KOPT-K1 (cell line): Measurements from ENCODE around the gene SH3GL1.

Experiments
- H3K27ac ChIP-seq: fragments of 200-600 bp; sonication (generic); 2 replicates; pipeline ENCODE4 v1.5.1; 2016; ENCODE audit warnings: antibody characterized with exemption, mild to moderate bottlenecking, low read depth, low read length; ENCODE audit not compliant: poor library complexity, severe bottlenecking
- H3K36me3 ChIP-seq: fragments of 200-600 bp; sonication (generic); 2 replicates; pipeline ENCODE4 v1.5.1; 2017; ENCODE audit warnings: antibody characterized with exemption, mild to moderate bottlenecking, low read length, moderate library complexity; ENCODE audit not compliant: insufficient read depth
- H3K9me3 ChIP-seq: fragments of 200-600 bp; sonication (generic); 2 replicates; pipeline ENCODE4 v1.5.1; 2017; ENCODE audit warnings: antibody characterized with exemption, low read length, mild to moderate bottlenecking; ENCODE audit not compliant: insufficient read depth, poor library complexity, severe bottlenecking

SH3GL1 gene

DNA sequence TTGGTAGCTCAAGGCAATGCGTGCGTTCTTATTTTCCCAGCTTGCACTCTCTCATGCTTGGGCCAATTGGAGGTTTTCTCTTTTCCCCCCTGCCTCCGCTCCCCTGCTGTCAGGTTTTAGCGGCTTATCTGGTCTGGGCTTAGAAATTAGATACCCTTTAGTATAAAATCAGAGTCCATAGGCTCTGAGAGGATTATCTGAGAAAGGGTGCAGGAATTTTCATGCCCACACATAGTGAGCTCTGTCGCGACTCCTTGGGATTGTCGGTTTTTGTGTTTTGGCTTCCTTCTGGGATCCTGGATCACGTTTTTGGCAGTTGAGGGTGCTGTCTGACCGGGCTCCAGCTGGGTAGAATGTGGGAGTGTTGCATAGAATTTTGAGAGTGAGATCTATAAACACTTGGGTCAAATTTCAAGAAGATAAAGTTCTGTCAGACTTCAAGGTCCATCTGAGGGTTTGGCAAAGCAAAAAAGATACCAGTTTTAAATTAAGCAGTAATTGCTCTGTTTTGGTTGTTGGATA is 14.5 kb upstream of the SH3GL1 start:
- peaks cover 100% of the 10 kb centered on the region for H3K36me3 ChIP-seq
- H3K9me3 ChIP-seq = no peaks in the 10 kb centered on the region
- H3K27ac ChIP-seq = no peak overlapping the region

DNA sequence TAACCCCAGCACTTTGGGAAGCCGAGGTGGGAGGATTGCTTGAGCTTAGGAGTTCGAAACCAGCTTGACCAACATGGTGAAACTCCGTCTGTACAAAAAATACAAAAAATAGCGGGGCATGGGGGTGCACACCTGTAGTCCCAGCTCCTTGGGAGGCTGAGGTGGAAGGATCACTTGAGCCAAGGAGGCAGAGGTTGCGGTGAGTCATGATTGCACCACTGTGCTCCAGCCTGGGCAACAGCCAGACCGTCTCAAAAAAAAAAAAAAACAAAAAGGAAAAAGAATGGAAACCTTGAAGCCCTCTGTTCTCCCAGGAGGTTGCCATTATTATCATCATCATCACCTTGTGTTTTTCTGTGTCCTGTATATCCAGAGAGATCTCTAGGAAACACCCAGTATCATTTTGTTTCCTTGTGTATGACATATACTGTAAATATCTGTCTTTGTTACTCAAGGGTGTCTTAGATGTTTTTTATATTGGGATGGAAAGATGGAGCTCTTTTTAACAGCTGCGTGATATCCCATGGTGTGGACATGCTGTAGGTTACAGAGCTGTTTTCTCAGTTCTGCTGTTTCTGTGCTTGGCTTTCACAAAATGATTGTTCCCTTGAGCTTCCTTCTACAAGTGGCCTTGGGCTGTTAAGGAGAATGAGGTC is 13.9 kb upstream of the SH3GL1 start:
- Histone ChIP-seq H3K27ac (no peak overlapping the region), H3K9me3 (no peaks in the 10 kb centered on the region), H3K36me3 (peaks cover 100% of the 10 kb centered on the region)

DNA sequence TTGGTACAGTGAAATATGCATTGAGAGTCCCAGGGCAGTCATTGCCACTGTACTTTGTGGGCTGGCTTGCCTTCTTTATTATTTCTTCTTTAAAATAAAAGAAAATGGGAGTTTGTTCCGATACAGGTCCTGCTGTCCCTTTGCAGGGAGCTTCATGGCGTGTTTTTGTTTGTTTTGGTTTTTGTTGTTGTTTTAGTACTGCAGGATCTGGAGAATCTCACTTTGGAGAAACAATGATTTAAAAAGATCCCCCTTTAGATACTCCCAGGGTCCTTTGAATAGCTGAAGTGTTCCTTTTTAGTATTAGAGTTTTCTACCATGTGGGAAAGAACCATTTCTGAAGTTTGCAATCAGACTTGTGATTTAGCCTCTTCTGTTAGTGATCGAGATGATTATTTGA is 13.2 kb upstream of the SH3GL1 start:
- Histone ChIP-seq H3K9me3 (no peaks in the 10 kb centered on the region), H3K36me3 (peaks cover 100% of the 10 kb centered on the region), H3K27ac (no peak overlapping the region)

DNA sequence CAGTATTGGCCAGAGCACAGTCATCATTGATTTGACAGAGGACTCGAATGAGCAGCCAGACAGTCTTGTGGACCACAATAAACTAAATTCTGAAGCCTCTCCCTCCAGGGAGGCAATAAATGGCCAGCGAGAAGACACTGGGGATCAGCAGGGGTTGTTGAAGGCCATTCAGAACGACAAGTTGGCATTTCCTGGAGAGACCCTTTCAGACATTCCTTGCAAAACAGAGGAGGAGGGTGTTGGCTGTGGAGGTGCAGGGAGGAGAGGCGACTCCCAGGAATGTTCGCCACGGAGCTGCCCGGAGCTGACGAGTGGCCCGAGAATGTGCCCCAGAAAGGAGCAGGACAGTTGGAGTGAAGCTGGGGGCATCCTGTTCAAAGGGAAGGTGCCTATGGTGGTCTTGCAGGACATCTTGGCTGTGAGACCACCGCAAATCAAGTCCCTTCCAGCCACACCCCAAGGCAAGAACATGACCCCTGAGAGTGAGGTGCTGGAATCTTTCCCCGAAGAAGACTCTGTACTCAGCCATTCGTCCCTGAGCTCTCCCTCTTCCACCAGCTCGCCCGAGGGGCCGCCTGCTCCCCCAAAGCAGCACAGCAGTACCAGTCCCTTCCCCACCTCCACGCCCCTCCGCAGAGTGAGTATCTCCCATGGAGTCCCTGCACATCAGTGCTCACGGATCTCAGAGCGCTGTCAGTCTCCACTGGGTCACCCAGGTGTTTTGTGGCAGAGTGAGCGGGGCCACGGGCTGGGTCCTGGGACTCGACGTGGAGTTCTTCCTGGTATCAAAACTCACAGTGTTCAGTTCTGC is 9.0 kb upstream of the SH3GL1 start:
- H3K9me3 ChIP-seq = no peaks in the 10 kb centered on the region
- H3K36me3 ChIP-seq = peaks cover 98% of the 10 kb centered on the region
- no peak overlapping the region for H3K27ac ChIP-seq

DNA sequence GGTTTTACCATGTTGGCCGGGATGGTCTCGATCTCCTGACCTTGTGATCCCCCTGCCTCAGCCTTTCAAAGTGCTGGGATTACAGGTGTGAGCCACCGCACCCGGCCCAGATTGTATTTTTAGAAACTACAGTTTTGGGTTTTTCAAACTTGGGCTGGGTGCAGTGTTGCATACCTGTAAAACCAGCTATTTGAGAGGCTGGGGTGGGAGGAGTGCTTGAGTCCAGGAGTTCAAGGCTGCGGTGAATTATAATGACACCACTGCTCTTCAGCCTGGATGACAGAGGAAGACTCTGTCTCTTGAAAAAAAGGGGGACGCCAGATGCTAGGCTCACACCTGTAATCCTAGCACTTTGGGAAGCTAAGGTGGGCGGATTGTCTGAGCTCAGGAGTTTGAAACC is 6.3 kb upstream of the SH3GL1 start:
- no peaks in the 10 kb centered on the region for H3K9me3 ChIP-seq
- H3K36me3 ChIP-seq = peaks cover 77% of the 10 kb centered on the region
- H3K27ac ChIP-seq = no peak overlapping the region

DNA sequence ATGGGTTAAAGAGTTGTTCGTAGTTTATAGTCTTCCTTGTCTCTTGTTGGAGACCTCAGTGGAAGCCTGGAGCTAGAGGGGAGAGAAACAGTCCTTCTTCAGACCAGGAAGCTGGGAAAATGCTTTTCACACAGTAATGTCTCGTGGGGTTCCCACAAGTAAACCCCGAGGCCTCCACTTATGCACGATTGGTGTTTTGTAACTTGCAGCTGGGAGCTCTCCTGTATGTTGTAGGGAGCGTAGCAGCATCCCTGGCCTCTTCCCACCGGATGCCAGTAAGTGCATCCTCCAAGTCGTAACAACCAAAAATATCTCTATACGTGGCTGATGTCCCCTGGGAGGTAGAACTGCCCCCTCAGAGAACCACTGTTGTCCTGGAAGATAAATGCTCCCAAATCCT is 5.6 kb upstream of the SH3GL1 start:
- no peaks in the 10 kb centered on the region for H3K9me3 ChIP-seq
- H3K27ac ChIP-seq = no peak overlapping the region
- H3K36me3 ChIP-seq = peaks cover 71% of the 10 kb centered on the region

DNA sequence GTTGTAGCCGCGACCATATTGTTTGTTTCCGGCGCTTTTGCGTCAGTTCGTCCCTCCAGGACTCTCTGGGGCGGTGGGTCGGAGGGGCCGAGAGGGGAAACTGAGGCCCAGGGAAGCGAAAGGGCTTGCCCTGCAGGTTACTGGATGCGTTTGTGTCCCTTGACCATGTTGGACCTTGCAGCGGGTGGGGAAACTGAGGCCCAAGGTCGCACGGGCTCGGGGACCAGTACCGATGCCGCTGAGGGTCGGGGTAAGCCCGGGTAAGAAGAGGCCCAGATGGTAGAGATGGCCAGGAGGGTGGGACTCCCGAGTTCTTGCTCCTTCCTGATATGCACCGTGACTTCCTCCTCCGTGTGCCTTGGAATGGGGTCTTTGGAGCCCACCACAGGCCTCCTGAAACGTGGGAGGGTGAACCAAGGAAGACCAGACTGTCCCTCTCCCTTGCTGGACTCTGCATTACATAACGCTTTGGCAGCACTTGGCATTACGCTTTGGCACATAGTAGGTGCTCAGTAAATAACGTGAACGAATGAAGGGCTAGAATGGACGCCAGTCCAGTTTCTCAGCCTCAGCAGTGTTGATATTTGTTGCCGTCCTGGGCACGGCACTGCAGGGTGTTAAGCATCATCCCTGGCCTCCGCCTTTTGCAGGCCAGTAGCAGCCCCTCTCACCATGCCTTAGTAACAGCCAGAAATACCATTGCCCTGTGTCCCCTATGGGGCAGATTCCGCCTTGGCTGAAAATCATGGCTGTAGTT is 2.8 kb upstream of the SH3GL1 start:
- peak overlapping the region; percentile 92 for H3K27ac ChIP-seq
- no peaks in the 10 kb centered on the region for H3K9me3 ChIP-seq
- H3K36me3 ChIP-seq = peaks cover 43% of the 10 kb centered on the region

DNA sequence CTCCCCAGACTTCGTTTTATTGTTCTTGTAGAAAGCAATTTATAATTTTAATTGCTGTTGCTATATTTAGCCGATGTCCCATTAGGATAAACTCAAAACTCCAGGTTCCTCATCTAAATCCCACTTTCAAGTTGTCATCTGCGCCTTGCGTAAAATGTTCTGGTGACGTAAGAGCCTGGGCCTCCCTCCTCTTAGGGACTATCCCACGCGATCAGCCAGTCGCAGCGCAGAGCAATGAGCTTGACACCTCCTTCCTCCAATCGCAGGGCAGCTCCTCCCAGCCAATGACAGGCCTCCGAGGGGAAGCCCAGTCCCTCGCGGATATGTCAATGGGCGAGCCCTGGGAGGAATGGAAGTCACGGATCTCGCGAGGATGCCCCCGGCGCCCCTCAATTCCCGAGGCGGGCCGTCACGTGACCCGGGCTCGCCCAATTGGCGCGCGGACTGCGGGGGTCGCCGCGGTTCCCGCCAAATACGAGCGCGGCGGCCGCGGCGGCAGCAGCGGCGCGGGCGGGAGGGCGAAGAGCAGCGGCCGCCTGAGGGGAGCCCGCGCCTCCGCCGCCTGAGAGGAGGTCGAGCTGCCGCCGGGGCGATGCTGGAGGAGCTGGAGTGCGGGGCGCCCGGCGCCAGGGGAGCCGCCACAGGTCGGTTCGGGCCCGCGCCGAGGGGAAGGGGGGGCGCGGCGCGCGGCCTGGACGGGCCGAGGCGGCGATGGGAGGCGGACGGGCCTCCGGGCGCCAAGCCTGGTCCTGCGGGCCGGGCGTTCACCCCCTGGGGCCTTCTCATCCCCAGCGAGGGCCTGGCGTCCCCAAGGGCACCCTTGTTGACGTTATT is 2.0 kb upstream of the SH3GL1 start, which contains the start of gene CHAF1A:
TSS of gene CHAF1A (plus strand) at position 470 of the 834 bp plus-strand sequence. CDS start at position 593, 123 bp downstream.
- H3K9me3 ChIP-seq = no peaks in the 10 kb centered on the region
- H3K36me3 ChIP-seq = peaks cover 39% of the 10 kb centered on the region
- H3K27ac ChIP-seq = peak within 1 kb of the TSS; percentile 92

DNA sequence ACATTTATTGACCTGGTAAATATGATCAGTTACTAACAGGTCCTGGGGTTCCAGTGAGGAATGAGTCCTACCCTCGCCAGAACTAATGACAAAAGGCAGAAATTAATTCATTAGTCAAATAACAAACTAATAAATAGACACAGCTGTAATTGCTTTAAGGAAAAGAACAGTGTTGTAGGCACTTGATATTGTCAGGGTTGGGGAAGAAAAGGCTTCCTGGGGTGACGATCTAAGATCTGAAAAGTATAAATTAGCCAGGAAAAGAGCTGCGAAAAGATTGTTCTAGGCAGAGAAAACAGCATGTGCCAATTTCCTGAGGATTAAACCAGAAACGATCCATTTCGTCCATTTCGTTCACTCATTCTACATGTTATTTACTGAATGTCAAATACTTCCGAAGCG is 1.4 kb upstream of the SH3GL1 start:
- peaks cover 39% of the 10 kb centered on the region for H3K36me3 ChIP-seq
- peak overlapping the region; percentile 45 for H3K27ac ChIP-seq
- H3K9me3 ChIP-seq = no peaks in the 10 kb centered on the region

DNA sequence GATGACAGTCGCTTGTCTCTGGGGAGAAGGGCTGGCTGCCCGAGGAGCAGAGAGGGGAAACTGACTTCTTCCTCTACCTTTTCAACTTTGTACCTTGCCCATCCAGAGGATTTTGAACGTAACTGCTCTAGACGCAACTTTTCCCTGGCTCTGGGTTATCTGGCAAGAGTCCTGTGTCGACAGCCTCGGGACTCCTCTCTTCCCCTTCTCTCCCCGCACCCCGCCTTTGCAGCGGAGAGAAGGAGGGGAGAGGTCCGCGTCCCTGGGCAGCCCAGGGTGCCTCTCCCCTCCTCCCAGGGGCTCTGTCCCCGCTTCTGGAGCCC is 574 bp downstream of the SH3GL1 start:
- Histone ChIP-seq H3K9me3 (no peaks in the 10 kb centered on the region), H3K27ac (peak overlapping the region; percentile 89)

DNA sequence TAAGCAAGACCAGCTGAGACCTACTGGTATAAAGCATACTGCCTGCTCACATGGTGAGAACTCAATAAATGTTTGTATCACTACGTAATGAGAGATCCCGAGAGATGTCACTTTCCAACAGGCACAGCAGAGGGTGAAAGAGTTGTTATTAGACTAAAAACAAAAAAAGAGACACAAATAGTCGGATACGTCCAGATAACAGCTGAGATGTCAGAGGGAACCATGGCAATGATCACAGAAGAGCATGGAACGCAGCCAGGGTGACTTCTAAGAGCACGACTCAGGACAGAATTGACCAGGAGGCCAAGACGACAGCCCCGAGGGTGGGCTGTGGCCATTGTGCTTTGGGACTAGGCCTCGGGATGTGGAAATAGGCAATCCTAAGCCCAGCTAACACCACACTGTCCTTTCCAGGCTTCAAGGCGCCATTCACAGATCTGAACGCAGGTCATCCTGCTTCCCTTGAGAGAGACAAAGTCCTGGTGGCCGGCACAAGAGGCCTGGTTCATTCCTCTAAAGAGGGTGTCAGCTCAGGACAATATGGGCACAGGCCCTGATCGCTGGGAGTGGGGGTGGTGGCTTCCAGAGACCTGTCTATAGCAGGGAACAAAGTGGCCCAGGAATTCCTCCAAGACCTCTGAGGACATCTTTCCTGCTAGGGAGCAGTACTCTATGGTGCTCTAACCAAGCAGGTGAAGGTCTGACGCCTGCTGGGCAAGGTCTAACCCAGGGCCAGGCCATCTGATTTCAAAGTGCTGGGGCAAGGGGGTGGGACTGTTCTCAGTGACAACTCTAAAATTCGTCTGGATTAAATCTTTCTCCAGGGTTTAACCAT is 3.2 kb downstream of the SH3GL1 start:
- no peak overlapping the region for H3K27ac ChIP-seq
- no peaks in the 10 kb centered on the region for H3K9me3 ChIP-seq
- peaks cover 38% of the 10 kb centered on the region for H3K36me3 ChIP-seq

More for the DNA sequence above, 574 bp downstream of the SH3GL1 start:
- peaks cover 38% of the 10 kb centered on the region for H3K36me3 ChIP-seq

DNA sequence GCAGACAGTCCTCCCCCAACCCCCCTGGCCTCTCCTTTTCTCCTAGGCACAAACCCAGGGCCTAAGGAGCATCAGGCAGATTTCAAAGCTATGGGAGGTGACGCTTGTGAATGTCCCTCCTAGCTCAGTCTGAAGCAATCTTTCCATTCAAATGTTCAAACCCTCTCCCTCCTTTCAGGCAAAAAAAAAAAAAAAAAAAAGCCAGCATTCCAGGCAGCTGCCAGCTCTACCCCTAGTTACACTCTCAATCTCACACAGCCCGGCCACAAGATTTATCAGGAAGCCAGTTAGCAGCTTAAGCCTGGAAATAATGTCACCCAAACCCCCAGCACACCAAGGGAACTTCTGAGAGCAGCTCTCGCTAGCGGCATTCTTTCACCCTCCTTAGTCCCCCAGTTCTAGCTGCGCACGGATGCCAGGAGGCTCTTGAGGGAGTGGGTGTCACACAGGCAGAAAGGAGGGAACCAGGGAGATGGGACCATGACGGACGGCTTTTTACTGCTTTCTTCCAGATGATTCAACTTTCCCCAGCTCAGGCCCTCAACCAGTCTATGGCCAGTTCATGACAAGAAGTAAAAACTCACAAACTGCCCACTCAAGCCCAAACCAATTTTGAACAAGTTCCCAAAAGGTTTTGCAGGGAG is 6.3 kb downstream of the SH3GL1 start:
- Histone ChIP-seq H3K9me3 (no peaks in the 10 kb centered on the region), H3K36me3 (peaks cover 49% of the 10 kb centered on the region), H3K27ac (no peak overlapping the region)

DNA sequence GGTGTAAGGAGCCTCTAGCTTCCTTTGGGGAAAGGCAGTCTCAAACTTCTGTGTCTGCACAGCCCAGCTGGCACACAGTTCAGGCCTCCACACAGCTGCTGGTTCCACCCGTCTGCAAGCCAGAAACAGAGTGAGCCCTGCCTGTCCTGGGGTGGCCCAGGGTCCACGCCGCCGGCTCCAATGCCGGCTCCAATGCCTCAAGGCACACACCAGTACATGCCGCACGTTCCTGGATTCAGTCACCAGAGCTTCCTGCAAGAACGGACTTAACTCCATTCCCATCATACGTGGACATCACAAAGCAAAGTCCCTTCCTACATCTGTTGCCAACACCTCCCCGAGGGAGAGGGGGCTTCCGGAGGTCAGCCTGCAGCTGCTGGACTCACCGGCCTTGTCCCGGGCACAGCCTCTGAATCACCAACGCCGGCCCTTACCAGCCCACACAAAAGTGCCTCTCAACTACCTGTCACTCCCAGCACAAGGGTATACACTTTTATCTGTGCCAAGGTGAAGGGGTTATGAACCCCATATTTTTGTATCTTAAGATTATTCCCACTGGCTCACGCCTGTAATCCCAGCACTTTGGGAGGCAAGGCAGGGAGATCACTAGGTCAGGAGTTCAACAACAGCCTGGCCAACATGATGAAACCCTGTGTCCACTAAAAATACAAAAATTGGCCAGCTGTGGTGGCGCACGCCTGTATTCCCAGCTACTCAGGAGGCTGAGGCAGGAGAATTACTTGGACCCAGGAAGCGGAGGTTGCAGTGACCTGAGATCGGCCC is 8.5 kb downstream of the SH3GL1 start:
- Histone ChIP-seq H3K27ac (no peak overlapping the region), H3K9me3 (no peaks in the 10 kb centered on the region), H3K36me3 (peaks cover 55% of the 10 kb centered on the region)
